ENCODE data around the gene LAP3. TPM values are rescaled to one million over a fixed set of nuclear protein-coding genes. Genes with fewer than 3 reads are reported as not detected.

The LAP3 gene
- total and polyA plus RNA-seq, 4 donors, result 57.5 to 178 (median 110) TPM

DNA sequence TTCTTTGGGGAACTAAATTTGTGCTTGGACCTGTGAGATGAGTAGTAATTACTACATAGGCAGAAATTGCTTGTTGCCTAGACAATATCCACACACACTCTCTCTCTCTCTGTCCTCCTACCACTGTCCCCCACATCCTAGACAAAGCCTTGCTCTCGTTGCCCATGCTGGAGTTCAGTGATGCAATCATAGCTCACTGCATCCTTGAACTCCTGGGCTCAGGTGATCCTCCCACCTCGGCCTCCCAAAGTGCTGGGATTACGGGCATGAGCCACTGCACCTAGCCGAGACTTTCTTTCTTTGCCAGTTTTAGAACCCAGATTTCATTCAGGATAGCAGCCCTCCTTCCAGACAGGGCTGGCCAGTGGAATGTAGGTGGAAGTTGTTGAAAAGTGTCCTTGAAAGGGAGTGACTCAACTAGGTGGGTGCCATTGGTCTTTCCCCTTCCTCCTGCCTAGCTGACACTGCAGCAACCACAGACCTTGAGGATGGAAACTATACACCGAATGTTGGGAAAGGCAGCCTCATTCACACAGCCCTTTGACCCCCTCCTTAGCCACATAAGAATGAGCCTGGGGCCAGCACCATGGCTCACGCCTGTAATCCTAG is 16.8 kb upstream of the LAP3 start (continued):
- TF ChIP-seq ZBTB33 (IDR thresholded peaks at IDR 0.05) (no peak), JUND (IDR thresholded peaks at IDR 0.05) (no peak), SP1 (IDR thresholded peaks at IDR 0.05) (no peak), ATF3 (IDR thresholded peaks at IDR 0.05) (no peak), RAD21 (IDR thresholded peaks at IDR 0.05) (no peak), HNF4A (conservative IDR thresholded peaks at IDR 0.05) (no peak), TAF1 (conservative IDR thresholded peaks at IDR 0.05) (no peak)

DNA sequence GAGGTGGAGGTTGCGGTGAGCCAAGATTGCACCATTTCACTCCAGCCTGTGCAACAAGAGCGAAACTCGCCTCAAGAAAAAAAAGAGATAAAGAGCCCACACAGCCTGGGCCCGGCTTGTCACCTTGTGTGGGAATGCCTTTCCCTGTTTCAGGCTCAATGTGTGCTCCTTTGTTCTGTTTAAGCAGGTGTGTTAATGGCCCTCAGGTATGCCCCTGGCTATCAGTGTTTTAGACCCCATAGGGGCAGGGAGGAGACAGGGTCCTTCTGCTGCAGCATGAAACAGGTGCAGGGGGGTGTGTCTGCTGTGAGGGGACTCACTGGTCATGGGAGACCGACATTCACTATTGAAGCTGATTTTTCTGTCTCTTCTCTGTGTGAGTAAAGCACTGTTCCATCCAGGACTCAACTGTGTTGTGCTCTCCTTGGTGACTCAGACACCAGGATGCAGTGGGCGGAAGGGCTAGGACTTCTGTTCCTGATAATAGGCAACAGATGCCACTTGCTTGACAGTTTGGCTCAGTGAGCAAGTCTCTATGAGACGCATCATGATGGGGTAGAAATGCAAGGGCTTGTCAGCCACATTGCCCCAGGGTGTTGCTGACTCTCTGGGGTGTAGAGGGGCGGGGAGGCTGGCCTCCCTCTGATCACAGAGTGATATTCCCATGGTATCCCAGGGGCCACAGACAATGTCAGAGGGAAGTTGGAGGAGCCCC is 15.6 kb upstream of the LAP3 start:
- H3K9ac ChIP-seq (ENCODE audit: low read depth in 1 of 2, low read length in 2 of 2), result no peak overlapping the region
- no peaks in the 10 kb centered on the region for H3K9me3 ChIP-seq (ENCODE audit: control insufficient read depth in 4 of 4, low read length in 3 of 4)
- H3K27ac ChIP-seq (ENCODE audit: low read depth in 1 of 2, low read length in 2 of 2), result no peak overlapping the region
- TF ChIP-seq GABPA (IDR thresholded peaks at IDR 0.05 in 1 of 2, conservative IDR thresholded peaks at IDR 0.05 in 1 of 2), result no peak
- no peak for TF ChIP-seq TAF1 (conservative IDR thresholded peaks at IDR 0.05)
- no peaks in the 10 kb centered on the region for H3K36me3 ChIP-seq (ENCODE audit: control insufficient read depth in 4 of 4, insufficient read depth in 3 of 4, low read depth in 1 of 4, low read length in 3 of 4)
- no peak for DNase-seq (ENCODE audit: low spot score)
- 90% methylated on average over 8 of the region's 8 CpGs for WGBS
- H3K4me3 ChIP-seq (ENCODE audit: low read depth in 1 of 3, low read length in 3 of 3), result no peak overlapping the region
- H3K4me1 ChIP-seq (ENCODE audit: control insufficient read depth in 4 of 4, insufficient read depth in 4 of 4, low read length in 3 of 4), result peaks cover 0 to 49% (median 31%) of the 10 kb centered on the region in 4 donors
- no peaks in the 10 kb centered on the region for H3K27me3 ChIP-seq (ENCODE audit: control insufficient read depth in 4 of 4, insufficient read depth in 4 of 4, low read length in 3 of 4)

DNA sequence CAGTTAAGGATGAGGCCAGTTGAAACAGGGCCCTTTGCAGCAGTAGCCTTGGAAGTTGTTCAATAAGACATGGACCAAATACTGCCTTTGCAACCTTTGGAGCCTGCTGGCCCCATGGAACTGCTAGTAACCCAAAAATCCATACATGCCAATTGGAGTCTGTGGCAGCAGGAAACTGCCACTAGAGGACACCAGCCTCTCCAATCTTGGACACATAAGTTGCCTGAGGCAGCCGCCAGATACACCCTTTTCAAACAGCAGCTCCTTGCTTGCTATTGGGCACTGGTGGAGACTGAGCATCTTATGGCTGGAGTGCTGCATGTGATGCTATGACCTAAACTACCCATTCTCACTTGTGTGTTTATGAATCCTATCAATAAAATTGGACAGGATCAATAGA is 14.8 kb upstream of the LAP3 start:
- H3K9ac ChIP-seq (ENCODE audit: low read depth in 1 of 2, low read length in 2 of 2), result no peak overlapping the region
- no peak overlapping the region for H3K4me3 ChIP-seq (ENCODE audit: low read depth in 1 of 3, low read length in 3 of 3)
- no peak for DNase-seq (ENCODE audit: low spot score)
- no peaks in the 10 kb centered on the region for H3K27me3 ChIP-seq (ENCODE audit: control insufficient read depth in 4 of 4, insufficient read depth in 4 of 4, low read length in 3 of 4)
- 76% methylated on average over 1 of the region's 1 CpG for WGBS
- peak; percentile 24 to 54 for TF ChIP-seq RAD21 (IDR thresholded peaks at IDR 0.05)
- TF ChIP-seq FOXA1 (IDR thresholded peaks at IDR 0.05), result no peak
- peak; percentile 11 for TF ChIP-seq CTCF (IDR thresholded peaks at IDR 0.05; ENCODE audit: low read depth, low read length, missing input control)
- TF ChIP-seq JUND (IDR thresholded peaks at IDR 0.05), result no peak
- TF ChIP-seq GABPA (IDR thresholded peaks at IDR 0.05 in 1 of 2, conservative IDR thresholded peaks at IDR 0.05 in 1 of 2), result no peak
- TF ChIP-seq HNF4A (conservative IDR thresholded peaks at IDR 0.05), result peak in 1 of 2 donors; percentile 30
- no peak for TF ChIP-seq NR2F2 (IDR thresholded peaks at IDR 0.05)
- no peak for TF ChIP-seq MAX (IDR thresholded peaks at IDR 0.05)
- H3K9me3 ChIP-seq (ENCODE audit: control insufficient read depth in 4 of 4, low read length in 3 of 4), result no peaks in the 10 kb centered on the region
- H3K4me1 ChIP-seq (ENCODE audit: control insufficient read depth in 4 of 4, insufficient read depth in 4 of 4, low read length in 3 of 4), result peaks cover 0 to 45% (median 29%) of the 10 kb centered on the region in 4 donors
- H3K36me3 ChIP-seq (ENCODE audit: control insufficient read depth in 4 of 4, insufficient read depth in 3 of 4, low read depth in 1 of 4, low read length in 3 of 4), result no peaks in the 10 kb centered on the region
- H3K27ac ChIP-seq (ENCODE audit: low read depth in 1 of 2, low read length in 2 of 2), result no peak overlapping the region
